ENCODE data around the gene MOB2. TPM values are rescaled to one million over a fixed set of nuclear protein-coding genes. Genes with fewer than 3 reads are reported as not detected.
A peak's percentile ranks its signal among the peaks of the same experiment; 100 is the strongest.

MOB2 gene
- total RNA-seq, 2 experiments from 2014 or later = 22.4 to 27.5 TPM

DNA sequence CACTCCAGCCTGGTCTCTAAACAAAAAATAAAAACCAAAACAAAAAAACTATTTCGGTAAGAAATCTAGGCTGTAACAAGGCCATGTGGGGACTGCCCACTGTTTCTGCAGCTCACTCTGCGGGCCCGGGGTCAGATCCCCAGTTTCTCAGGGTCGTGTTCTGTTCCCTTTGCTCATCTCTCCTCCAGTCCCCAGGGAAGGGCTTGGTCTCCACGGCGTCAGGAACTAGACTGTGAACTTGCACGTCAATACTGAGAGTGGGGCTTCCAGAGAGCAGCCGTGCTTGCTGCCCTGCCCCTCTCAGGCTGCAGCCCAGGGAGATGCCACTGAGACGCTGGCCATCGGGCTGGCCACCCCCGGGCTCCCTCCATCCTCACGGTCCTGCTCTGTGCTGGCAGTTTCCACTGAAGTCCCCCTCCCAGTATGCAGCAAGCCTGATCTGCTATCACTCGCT lies 33.7 kb upstream of the MOB2 start:
- Histone ChIP-seq H4K20me1 (ENCODE audit: insufficient read depth, low read length) (no peaks in the 10 kb centered on the region), H3K4me2 (ENCODE audit: low read length) (peak overlapping the region; percentile 72)
- POLR2A ChIA-PET = no interaction called here

GRCh38 chr11:1519028-1520010 lies 32.7 kb upstream of the MOB2 start:
- no peaks in the 10 kb centered on the region for H3K9me3 ChIP-seq (ENCODE audit: low read length)
- H3K4me3 ChIP-seq (ENCODE audit: low read depth, low read length, poor library complexity, severe bottlenecking) = no peak overlapping the region
- H2AFZ ChIP-seq (ENCODE audit: low read length) = no peak overlapping the region
- H3K27ac ChIP-seq (ENCODE audit: low read depth, low read length, poor library complexity, severe bottlenecking) = no peak overlapping the region
- intact Hi-C loops (cut with micrococcal nuclease; ENCODE audit: unreplicated experiment) = loop anchor here (5.0 to 10.0 kb wide), 4 partner anchors 333 to 1175 kb away; partner anchors contain the start of gene LSP1
- no peaks in the 10 kb centered on the region for H4K20me1 ChIP-seq (ENCODE audit: insufficient read depth, low read length)
- no peaks in the 10 kb centered on the region for H3K9me2 ChIP-seq (ENCODE audit: insufficient read depth, low read length)
- ChIA-PET POLR2A (no interaction called here), CTCF (ENCODE audit: unreplicated experiment) (interaction anchor here (0.6 kb wide), 1 partner anchor 16 kb away, joined by 3 read pairs; no protein-coding TSS in a partner anchor)
- TF ChIP-seq EZH2phosphoT487 (IDR thresholded peaks at IDR 0.05; ENCODE audit: borderline replicate concordance, low read depth, low read length) = no peak
- TF ChIP-seq, protein P1, sequence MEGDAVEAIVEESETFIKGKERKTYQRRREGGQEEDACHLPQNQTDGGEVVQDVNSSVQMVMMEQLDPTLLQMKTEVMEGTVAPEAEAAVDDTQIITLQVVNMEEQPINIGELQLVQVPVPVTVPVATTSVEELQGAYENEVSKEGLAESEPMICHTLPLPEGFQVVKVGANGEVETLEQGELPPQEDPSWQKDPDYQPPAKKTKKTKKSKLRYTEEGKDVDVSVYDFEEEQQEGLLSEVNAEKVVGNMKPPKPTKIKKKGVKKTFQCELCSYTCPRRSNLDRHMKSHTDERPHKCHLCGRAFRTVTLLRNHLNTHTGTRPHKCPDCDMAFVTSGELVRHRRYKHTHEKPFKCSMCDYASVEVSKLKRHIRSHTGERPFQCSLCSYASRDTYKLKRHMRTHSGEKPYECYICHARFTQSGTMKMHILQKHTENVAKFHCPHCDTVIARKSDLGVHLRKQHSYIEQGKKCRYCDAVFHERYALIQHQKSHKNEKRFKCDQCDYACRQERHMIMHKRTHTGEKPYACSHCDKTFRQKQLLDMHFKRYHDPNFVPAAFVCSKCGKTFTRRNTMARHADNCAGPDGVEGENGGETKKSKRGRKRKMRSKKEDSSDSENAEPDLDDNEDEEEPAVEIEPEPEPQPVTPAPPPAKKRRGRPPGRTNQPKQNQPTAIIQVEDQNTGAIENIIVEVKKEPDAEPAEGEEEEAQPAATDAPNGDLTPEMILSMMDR (conservative IDR thresholded peaks at IDR 0.05; ENCODE audit: low read length) = no peak
- peaks cover 17% of the 10 kb centered on the region for H3K79me2 ChIP-seq (ENCODE audit: insufficient read depth, low read depth, low read length)
- peaks cover 56% of the 10 kb centered on the region for H3K4me1 ChIP-seq (ENCODE audit: insufficient read depth, low read length, poor library complexity, severe bottlenecking)
- no TSS peak for BruUV-seq (replicated peaks)
- H3K4me2 ChIP-seq (ENCODE audit: low read length) = no peak overlapping the region
- no peak for DNase-seq (ENCODE audit: low spot score)
- H3K36me3 ChIP-seq (ENCODE audit: insufficient read depth, low read length) = no peaks in the 10 kb centered on the region

More for the DNA sequence above, 33.7 kb upstream of the MOB2 start:
- DNase-seq (ENCODE audit: low spot score) = no peak
- H3K79me2 ChIP-seq (ENCODE audit: insufficient read depth, low read depth, low read length) = peaks cover 17% of the 10 kb centered on the region
- peaks cover 63% of the 10 kb centered on the region for H3K4me1 ChIP-seq (ENCODE audit: insufficient read depth, low read length, poor library complexity, severe bottlenecking)
- H3K4me3 ChIP-seq (ENCODE audit: low read depth, low read length, poor library complexity, severe bottlenecking) = peak overlapping the region; percentile 52
- H2AFZ ChIP-seq (ENCODE audit: low read length) = no peak overlapping the region; the same call in 1 of the 2 replicates
- H3K9me3 ChIP-seq (ENCODE audit: low read length) = no peaks in the 10 kb centered on the region
- no peaks in the 10 kb centered on the region for H3K9me2 ChIP-seq (ENCODE audit: insufficient read depth, low read length)
- no peak for TF ChIP-seq EZH2phosphoT487 (IDR thresholded peaks at IDR 0.05; ENCODE audit: borderline replicate concordance, low read depth, low read length)
- peak overlapping the region; percentile 88 for H3K27ac ChIP-seq (ENCODE audit: low read depth, low read length, poor library complexity, severe bottlenecking)
- intact Hi-C loops (cut with micrococcal nuclease; ENCODE audit: unreplicated experiment) = loop anchor here (5.0 to 10.0 kb wide), 3 partner anchors 332 to 1175 kb away; partner anchors contain the start of gene LSP1
- no TSS peak for BruUV-seq (replicated peaks)
- no peaks in the 10 kb centered on the region for H3K36me3 ChIP-seq (ENCODE audit: insufficient read depth, low read length)
- CTCF ChIA-PET (ENCODE audit: unreplicated experiment) = interaction anchor here (0.6 kb wide), 1 partner anchor 15 kb away, joined by 3 read pairs; no protein-coding TSS in a partner anchor

- Histone ChIP-seq H4K20me1 (ENCODE audit: insufficient read depth, low read length) (no peaks in the 10 kb centered on the region), H3K36me3 (ENCODE audit: insufficient read depth, low read length) (no peaks in the 10 kb centered on the region), H3K27ac (ENCODE audit: low read depth, low read length, poor library complexity, severe bottlenecking) (no peak overlapping the region), H3K9me3 (ENCODE audit: low read length) (no peaks in the 10 kb centered on the region), H2AFZ (ENCODE audit: low read length) (no peak overlapping the region), H3K4me3 (ENCODE audit: low read depth, low read length, poor library complexity, severe bottlenecking) (no peak overlapping the region), H3K9me2 (ENCODE audit: insufficient read depth, low read length) (no peaks in the 10 kb centered on the region), H3K4me2 (ENCODE audit: low read length) (no peak overlapping the region), H3K79me2 (ENCODE audit: insufficient read depth, low read depth, low read length) (peaks cover 16% of the 10 kb centered on the region), H3K4me1 (ENCODE audit: insufficient read depth, low read length, poor library complexity, severe bottlenecking) (peaks cover 50% of the 10 kb centered on the region)
- no TSS peak for BruUV-seq (replicated peaks)
- TF ChIP-seq EZH2phosphoT487 (IDR thresholded peaks at IDR 0.05; ENCODE audit: borderline replicate concordance, low read depth, low read length) = no peak
- TF ChIP-seq, protein P1 (conservative IDR thresholded peaks at IDR 0.05; ENCODE audit: low read length) = no peak
- ChIA-PET CTCF (ENCODE audit: unreplicated experiment) (no interaction called here), POLR2A (interaction anchor here (0.5 kb wide), 1 partner anchor 54 kb away, joined by 3 read pairs; the partner anchor contains the start of gene DUSP8)
- DNase-seq (ENCODE audit: low spot score) = no peak
- intact Hi-C loops (cut with micrococcal nuclease; ENCODE audit: unreplicated experiment) = loop anchor here (10.0 kb wide), 1 partner anchor 404 kb away; no protein-coding TSS in a partner anchor
These were observed 31.7 kb upstream of the MOB2 start for GRCh38 chr11:1518301-1518700.
